Right atrium auricular region (tissue), 2 donors: Measurements from ENCODE around the gene RNF144A. TPM values are rescaled to one million over a fixed set of nuclear protein-coding genes. Genes with fewer than 3 reads are reported as not detected.
"Not testable (repeated sequence)": the region's sequence is repeated elsewhere in the genome, so short reads cannot be mapped to it uniquely, and the experiment has no call there.

ENCODE experiments used
- DNase-seq: peaks from one replicate; pipeline ENCODE4 v3.0.0-alpha.2; 2019; ENCODE audit warnings: low spot score
- H3K27ac ChIP-seq, 2 donors: fragments of 200-600 bp; sonication (generic); 1 replicate in 1 of 2; 2 replicates in 1 of 2; pipeline ENCODE4 v1.5.1; 2016 to 2019
- H3K27me3 ChIP-seq, 2 donors: fragments of 200-600 bp; sonication (generic); one replicate each; pipeline versions ENCODE4 v1.5.1 to v1.6.0; 2017 to 2019
- H3K36me3 ChIP-seq: fragments of 200-600 bp; sonication (generic); one replicate; pipeline ENCODE4 v1.5.1; 2016
- H3K4me1 ChIP-seq, 2 donors: fragments of 200-600 bp; sonication (generic); one replicate each; pipeline versions ENCODE4 v1.5.1 to v1.6.0; 2017 to 2019
- H3K4me3 ChIP-seq, 2 donors: fragments of 200-600 bp; sonication (generic); 1 replicate in 1 of 2; 2 replicates in 1 of 2; pipeline ENCODE4 v1.5.1; 2017 to 2019; ENCODE audit warnings: mild to moderate bottlenecking in 1 of 2, moderate library complexity in 1 of 2
- H3K9me3 ChIP-seq, 2 donors: fragments of 200-600 bp; sonication (generic); one replicate each; pipeline ENCODE4 v1.5.1; 2019
- CTCF ChIP-seq, 2 donors: fragments of 200-600 bp; sonication (generic); IDR thresholded peaks; one replicate each; pipeline ENCODE4 v1.5.1; 2019; ENCODE audit warnings: antibody characterized with exemption in 2 of 2
- total RNA-seq, 2 donors: library from RNA; depleted of rRNA; stranded (reverse); fragments of >200 nt; gene quantifications; one replicate each; pipeline ENCODE4 v1.1.0, GENCODE V29; 2016

The RNF144A gene
- total RNA-seq, 2 donors from 2014 or later, result 8.2 to 12.6 TPM

GRCh38 chr2:6934758-6935651 lies 17.8 kb downstream of the RNF144A start:
- Histone ChIP-seq H3K27me3 (no peaks in the 10 kb centered on the region), H3K4me1 (no peaks in the 10 kb centered on the region), H3K27ac (no peak overlapping the region), H3K36me3 (no peaks in the 10 kb centered on the region), H3K4me3 (no peak overlapping the region), H3K9me3 (no peaks in the 10 kb centered on the region)
- no peak for TF ChIP-seq CTCF (IDR thresholded peaks at IDR 0.05)
- DNase-seq, result no peak

DNA sequence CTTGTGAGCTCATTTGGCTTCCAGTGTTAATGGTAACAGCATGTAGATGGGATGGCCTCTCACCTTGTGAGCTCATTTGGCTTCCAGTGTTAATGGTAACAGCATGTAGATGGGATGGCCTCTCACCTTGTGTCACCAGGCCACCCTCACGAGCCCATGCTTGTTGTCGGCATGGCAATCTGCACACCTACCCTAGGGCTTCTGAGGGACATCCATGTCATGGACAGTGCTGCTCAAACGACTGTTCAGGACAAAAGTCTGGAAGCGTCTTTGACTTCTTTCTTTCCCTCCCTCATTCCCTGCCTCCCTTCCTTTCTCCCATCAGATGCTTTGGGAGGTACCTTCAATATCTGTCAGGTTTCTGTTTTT lies 18.4 kb downstream of the RNF144A start:
- not testable (repeated sequence) for H3K27ac ChIP-seq, H3K27me3 ChIP-seq, H3K36me3 ChIP-seq, H3K4me1 ChIP-seq, H3K4me3 ChIP-seq, H3K9me3 ChIP-seq, DNase-seq

DNA sequence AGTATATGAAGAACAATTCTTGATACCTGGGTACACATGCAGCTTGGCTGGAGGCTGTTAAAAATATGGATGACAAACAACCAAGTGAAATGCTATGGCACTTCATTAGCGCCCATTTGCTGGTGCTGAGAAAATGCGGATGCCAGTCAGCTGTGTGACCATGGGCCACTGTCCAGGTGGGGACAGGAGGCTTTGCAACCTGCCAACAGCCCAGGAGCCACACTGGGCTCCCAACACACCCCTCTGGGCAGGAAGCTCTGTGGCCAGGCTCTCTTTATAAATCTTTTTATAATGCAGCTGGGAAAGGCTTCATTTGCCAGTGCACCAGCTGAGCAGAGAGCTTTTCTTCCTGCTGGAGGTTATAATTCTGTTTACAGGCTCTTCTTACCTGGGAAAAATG lies 19.9 kb downstream of the RNF144A start:
- Histone ChIP-seq H3K9me3 (no peaks in the 10 kb centered on the region), H3K36me3 (peaks cover 9% of the 10 kb centered on the region), H3K27me3 (no peaks in the 10 kb centered on the region), H3K27ac (no peak overlapping the region), H3K4me3 (no peak overlapping the region), H3K4me1 (no peaks in the 10 kb centered on the region)
- no peak for DNase-seq
- no peak for TF ChIP-seq CTCF (IDR thresholded peaks at IDR 0.05)

- peaks cover 11% of the 10 kb centered on the region for H3K36me3 ChIP-seq
- TF ChIP-seq CTCF (IDR thresholded peaks at IDR 0.05), result no peak
- no peak overlapping the region for H3K4me3 ChIP-seq
- H3K9me3 ChIP-seq, result no peaks in the 10 kb centered on the region
- no peaks in the 10 kb centered on the region for H3K4me1 ChIP-seq
- H3K27ac ChIP-seq, result no peak overlapping the region
- H3K27me3 ChIP-seq, result no peaks in the 10 kb centered on the region
- DNase-seq, result no peak
Measured at GRCh38 chr2:6937582-6937981, 20.4 kb downstream of the RNF144A start.

DNA sequence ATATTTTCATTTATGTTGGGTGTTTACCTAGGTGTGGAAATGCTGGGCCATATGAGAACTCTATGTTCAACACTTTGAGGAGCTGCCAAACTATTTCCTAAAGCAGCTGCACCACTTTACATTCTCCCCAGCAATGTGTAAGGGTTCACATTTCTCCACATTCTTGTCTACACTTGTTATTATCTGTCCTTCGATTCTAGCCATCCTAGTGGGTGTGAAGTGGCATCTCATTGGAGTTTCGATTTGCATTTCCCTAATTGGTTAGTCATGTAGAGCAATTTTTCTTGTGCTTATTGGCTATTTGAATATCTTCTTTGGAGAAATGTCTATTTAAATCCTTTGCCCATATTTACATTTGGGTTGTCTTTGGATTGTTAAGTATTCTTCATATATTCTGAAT lies 21.9 kb downstream of the RNF144A start:
- Histone ChIP-seq H3K27me3 (no peaks in the 10 kb centered on the region), H3K36me3 (peaks cover 11% of the 10 kb centered on the region), H3K4me1 (peaks cover 0 to 4% of the 10 kb centered on the region in 2 donors), H3K27ac (no peak overlapping the region), H3K4me3 (no peak overlapping the region), H3K9me3 (no peaks in the 10 kb centered on the region)
- TF ChIP-seq CTCF (IDR thresholded peaks at IDR 0.05), result no peak
- no peak for DNase-seq

DNA sequence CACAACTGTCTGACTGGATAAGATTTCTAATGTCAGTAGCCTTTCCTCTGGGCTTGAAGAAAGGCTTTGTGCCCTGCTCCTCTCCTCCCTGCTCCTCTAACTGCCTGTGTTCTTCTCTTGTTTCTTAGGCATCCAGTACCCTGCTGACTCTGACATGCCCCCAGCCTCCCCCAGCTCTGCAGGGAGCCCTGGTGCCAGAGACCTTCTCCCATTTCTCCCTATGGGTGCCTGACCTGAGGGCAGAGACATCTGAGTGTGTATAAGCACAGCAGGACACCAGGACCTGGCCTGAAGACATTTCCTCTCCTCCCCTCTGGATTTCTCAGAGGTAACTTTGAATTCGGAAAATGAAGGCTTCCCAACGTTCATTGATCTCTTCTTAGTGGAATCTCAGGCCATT lies 23.6 kb downstream of the RNF144A start:
- Histone ChIP-seq H3K27ac (no peak overlapping the region), H3K4me1 (peaks cover 0 to 16% of the 10 kb centered on the region in 2 donors), H3K9me3 (no peaks in the 10 kb centered on the region), H3K4me3 (no peak overlapping the region), H3K27me3 (no peaks in the 10 kb centered on the region), H3K36me3 (peaks cover 11% of the 10 kb centered on the region)
- TF ChIP-seq CTCF (IDR thresholded peaks at IDR 0.05), result no peak
- DNase-seq, result no peak
